Rectal smooth muscle tissue (tissue), 1 donor: ENCODE measurements around the gene LIMS2.

ENCODE experiments used
- H3K27ac ChIP-seq: one replicate; pipeline ENCODE4 v1.7.0; 2013; ENCODE audit warnings: low read depth, low read length, inconsistent platforms
- H3K27me3 ChIP-seq: one replicate; pipeline ENCODE4 v1.7.0; 2013; ENCODE audit warnings: low read length; ENCODE audit not compliant: control insufficient read depth, insufficient read depth
- H3K36me3 ChIP-seq: one replicate; pipeline ENCODE4 v1.7.0; 2013; ENCODE audit warnings: low read length; ENCODE audit not compliant: control insufficient read depth, insufficient read depth
- H3K4me1 ChIP-seq: one replicate; pipeline ENCODE4 v1.7.0; 2013; ENCODE audit warnings: low read length; ENCODE audit not compliant: control insufficient read depth, insufficient read depth
- H3K4me3 ChIP-seq: one replicate; pipeline ENCODE4 v1.7.0; 2013; ENCODE audit warnings: low read length
- H3K9ac ChIP-seq: one replicate; pipeline ENCODE4 v1.7.0; 2013; ENCODE audit warnings: low read length

Gene LIMS2

DNA sequence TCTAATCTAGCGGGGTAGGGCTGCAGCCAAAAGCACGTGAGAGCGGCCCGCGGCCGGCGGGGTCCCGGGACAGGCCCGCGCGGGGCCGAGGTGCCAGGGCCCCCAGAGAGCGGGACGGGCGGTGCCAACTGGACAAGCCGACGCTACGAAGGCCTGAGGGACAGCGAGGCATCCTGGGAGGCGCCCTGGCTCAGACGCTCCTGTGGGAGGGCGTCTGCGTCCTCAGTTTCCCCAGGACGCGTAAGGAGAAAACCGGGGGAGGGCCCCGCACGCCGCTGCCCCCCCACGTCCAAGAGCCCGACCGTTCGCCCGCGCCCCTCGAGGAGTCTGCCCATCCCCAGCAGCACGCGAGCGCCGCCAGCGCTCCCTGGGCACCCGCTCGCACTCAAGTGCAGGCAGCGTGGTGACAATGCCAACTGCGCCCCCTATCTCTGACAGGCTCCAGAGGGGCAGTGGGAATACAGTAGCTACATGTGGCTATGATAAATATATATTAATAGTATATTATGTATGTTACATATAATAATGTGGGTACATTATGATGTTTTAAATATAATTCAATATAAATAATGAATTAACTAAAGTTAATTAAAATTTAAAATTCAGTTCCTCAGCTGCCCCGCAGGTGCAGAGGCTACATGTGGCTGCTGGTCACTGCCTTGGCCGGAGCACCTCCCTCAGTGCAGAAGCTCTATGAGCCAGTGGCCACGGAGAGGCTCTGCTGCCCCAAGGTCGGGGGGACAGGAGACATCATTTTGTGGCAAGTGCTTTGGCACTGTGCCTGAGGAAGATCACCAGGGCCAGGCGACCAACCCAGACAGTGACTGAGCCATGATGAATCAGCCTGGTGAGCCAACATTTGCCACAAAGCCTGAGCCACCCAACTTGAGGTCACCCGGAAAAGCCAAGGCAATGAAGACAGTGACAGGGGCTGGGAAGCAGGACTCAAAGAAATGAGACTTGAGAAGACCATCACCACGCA, 20.5 kb upstream of the LIMS2 start:
- peak overlapping the region; percentile 47 for H3K4me3 ChIP-seq

DNA sequence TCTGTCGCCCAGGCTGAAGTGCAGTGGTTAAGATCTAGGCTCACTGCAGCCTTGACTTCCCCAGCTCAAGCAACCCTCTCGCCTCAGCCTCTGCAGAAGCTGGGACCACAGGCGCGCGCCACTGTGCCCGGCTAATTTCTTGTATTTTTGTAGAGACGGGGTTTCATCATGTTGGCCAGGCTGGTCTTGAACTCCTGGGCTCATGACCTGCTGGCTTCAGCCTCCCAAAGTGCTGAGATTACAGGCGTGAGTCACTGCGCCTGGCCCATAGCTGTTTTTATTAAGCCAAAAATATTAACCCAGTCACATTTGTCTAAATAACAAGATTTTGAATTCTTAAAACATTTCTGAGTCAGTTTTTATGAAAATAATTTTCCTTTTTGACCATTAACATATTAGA, 19.7 kb upstream of the LIMS2 start:
- Histone ChIP-seq H3K4me3 (no peak overlapping the region), H3K27ac (no peak overlapping the region), H3K36me3 (no peaks in the 10 kb centered on the region), H3K27me3 (no peaks in the 10 kb centered on the region), H3K9ac (no peak overlapping the region), H3K4me1 (no peaks in the 10 kb centered on the region)

More for the DNA sequence above, 20.5 kb upstream of the LIMS2 start:
- H3K36me3 ChIP-seq = no peaks in the 10 kb centered on the region
- H3K27me3 ChIP-seq = no peaks in the 10 kb centered on the region
- peak overlapping the region; percentile 17 for H3K27ac ChIP-seq
- no peak overlapping the region for H3K9ac ChIP-seq
- no peaks in the 10 kb centered on the region for H3K4me1 ChIP-seq

DNA sequence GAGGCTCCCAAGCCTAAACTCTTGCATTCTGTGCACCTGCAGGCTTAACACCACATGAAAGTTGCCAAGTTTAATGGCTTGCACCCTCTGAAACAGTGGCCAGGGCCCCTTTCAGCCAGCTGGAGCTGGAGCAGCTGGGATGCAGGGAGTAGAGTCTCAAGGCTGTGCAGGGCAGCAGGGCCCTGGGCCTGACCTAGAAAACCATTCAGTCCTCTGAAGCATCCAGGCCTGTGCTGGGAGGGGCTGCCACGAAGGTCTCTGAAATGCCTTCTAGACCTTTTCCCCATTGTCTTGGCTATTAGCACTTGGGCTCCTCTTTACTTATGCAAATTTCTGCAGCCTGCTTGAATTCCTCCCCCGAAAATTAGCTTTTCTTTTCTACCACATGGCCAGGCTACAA, 15.4 kb upstream of the LIMS2 start:
- no peak overlapping the region for H3K9ac ChIP-seq
- no peaks in the 10 kb centered on the region for H3K27me3 ChIP-seq
- H3K27ac ChIP-seq = no peak overlapping the region
- H3K4me1 ChIP-seq = no peaks in the 10 kb centered on the region
- H3K4me3 ChIP-seq = no peak overlapping the region
- no peaks in the 10 kb centered on the region for H3K36me3 ChIP-seq

DNA sequence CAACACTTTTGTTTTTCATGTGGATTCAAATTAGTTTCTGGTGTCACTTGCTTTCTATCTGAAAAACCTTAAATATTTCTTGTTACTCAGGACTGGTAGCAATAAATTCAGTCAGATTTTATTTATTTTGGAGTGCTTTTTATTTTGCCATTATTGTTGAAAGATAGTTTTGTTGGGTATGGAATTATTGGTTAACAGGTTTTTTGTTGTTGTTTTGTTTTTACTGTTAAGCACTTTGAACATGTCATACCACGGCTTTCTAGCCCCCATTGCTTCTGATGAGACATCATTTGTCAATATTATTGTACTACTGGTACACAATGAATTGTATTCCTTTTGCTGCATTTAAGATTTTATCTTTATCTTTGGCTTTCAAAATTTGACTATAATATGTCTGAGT, 13.1 kb upstream of the LIMS2 start:
- Histone ChIP-seq H3K4me3 (no peak overlapping the region), H3K36me3 (no peaks in the 10 kb centered on the region), H3K27me3 (no peaks in the 10 kb centered on the region), H3K4me1 (peaks cover 6% of the 10 kb centered on the region), H3K9ac (no peak overlapping the region), H3K27ac (no peak overlapping the region)

DNA sequence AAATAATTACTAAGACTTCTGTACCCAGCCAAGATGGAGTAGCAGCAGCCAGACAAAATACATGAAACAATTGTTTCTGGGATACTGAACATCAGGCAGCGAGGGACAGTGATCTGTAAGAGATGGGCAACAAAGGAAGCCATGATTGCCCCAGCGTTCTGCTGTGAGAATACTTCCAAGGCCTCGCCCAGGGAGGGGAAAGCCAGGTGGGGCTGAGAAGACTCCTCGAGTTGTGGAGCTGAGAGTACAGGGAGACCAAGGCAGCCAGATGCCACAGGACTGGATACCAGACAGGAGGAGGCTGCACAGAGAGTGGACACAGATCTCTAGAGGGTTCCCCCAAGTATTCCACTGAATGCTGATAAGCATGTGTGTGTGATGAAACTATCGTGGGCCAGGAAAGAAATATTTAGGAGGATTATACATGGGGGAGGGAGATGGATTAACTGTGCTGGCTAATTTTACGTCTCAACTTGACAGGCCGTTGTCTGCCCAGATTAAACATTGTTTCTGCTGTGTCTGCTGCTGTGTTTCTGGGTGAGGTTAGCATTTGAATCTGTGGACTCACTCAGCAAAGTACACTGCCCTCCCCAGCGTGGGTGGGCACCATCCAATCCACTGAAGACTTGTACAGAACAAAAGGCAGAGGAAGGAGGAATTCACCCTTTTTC, 10.2 kb upstream of the LIMS2 start:
- Histone ChIP-seq H3K4me3 (no peak overlapping the region), H3K27me3 (no peaks in the 10 kb centered on the region), H3K9ac (no peak overlapping the region), H3K27ac (peak overlapping the region; percentile 53), H3K36me3 (no peaks in the 10 kb centered on the region), H3K4me1 (peaks cover 27% of the 10 kb centered on the region)

DNA sequence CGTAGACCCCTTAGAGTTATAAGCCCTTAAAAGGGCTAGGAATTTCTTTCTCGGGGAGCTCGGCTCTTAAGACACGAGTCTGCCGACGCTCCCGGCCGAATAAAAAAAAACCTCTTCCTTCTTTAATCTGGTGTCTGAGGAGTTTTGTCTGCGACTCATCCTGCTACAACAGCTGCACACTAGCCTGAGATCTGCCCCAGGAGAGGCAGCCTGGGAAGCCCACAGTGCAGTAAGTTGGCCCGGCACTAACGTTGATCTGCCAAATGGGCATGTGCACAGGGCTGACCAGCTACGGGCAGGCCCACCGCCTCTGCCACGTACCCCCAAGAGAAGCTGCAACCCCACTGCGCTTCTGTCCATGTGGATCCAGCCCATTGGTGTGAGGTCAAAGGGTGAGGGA, 8.4 kb upstream of the LIMS2 start:
- H3K36me3 ChIP-seq = no peaks in the 10 kb centered on the region
- H3K4me3 ChIP-seq = no peak overlapping the region
- H3K27ac ChIP-seq = peak overlapping the region; percentile 93
- peaks cover 27% of the 10 kb centered on the region for H3K4me1 ChIP-seq
- H3K27me3 ChIP-seq = no peaks in the 10 kb centered on the region
- no peak overlapping the region for H3K9ac ChIP-seq

DNA sequence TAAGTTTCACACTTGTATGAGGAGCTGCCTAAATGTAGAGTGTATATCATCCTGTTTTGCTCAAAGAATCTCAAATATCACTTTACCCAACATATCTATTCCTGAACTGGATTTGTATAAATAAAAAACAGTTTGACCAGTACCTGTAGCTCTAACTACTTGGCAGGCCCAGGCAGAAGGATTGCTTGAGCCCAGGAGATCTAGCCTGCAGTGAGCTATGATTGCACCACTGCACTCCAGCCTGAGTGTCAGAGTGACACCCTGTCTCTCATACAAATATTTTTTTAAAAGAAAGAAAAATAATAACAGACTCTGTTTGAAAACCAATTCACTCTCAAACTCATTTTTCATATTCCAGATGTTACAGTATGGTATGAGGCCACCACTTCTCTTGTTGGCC, 7.7 kb upstream of the LIMS2 start:
- Histone ChIP-seq H3K27ac (peak overlapping the region; percentile 93), H3K4me3 (no peak overlapping the region), H3K9ac (no peak overlapping the region), H3K36me3 (no peaks in the 10 kb centered on the region), H3K27me3 (no peaks in the 10 kb centered on the region), H3K4me1 (peaks cover 27% of the 10 kb centered on the region)

DNA sequence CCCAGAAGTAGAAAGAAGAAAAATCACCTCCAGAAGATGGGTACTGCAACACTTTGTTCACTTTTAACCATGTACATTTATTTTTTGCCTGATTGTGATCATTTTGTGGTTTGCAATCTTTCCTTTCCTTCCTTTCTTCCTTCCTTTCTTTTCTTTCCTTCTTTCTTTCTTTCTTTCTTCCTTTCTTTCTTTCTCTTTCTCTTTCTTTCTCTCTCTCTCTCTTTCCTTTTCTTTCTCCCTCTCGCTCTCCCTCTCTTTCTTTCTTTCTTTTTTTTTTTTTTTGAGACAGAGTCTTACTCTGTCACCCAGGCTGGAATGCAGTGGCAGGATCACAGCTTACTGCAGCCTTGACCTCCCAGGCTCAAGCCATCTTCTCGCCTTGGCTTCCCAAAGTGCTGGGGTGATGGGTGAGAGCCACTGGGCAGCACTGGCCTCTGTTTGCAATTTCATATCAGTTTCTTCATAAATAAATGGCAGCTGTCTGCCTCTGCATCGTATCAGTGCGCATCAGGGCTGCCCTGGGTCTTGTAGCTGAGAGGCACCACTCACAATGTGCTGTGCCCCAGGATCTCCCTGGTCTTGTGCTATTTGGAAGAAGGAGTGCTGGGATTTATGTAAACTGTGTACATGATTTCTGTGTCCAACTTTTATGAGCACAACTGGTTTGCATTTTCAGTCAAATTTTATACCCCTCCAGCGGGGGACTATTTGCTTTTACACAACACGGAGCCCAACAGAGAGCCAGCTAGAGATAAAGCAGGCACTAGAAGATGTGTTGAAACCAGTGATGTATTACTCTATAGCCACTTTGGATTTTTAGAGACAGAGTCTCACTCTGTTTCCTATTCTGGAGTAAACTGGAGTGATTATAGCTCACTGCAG, 6.9 kb upstream of the LIMS2 start:
- Histone ChIP-seq H3K27ac (peak overlapping the region; percentile 93), H3K4me3 (no peak overlapping the region), H3K4me1 (peaks cover 29% of the 10 kb centered on the region), H3K9ac (no peak overlapping the region), H3K36me3 (no peaks in the 10 kb centered on the region), H3K27me3 (no peaks in the 10 kb centered on the region)

DNA sequence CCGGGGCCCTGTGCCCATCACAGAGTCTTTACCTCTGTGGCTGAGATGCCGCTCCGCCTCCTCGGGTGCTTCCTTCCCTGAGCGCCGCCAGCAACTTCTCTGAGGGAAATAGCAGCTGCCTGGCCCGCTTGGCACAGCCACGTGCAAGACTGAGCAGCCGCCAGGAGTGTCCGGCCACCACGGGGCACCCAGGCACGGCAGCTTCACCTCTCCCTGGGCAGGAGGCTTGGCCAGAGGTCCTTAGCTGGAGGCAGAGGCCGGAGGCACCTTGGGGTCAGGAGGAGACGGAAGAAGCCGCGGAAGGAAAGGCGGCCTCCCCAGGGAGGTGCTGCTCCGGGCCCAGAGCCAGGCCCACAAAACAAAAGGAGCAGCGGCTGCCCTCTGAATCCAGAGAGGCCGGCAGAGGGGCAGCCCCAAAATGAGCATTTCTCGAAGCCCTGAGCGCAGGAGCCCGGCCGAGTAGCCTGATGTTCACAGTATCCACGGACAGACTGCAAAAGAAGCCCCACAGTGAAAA, 6.0 kb upstream of the LIMS2 start:
- Histone ChIP-seq H3K9ac (no peak overlapping the region), H3K4me1 (peaks cover 35% of the 10 kb centered on the region), H3K4me3 (peak overlapping the region; percentile 49), H3K27me3 (no peaks in the 10 kb centered on the region), H3K27ac (peak overlapping the region; percentile 93), H3K36me3 (no peaks in the 10 kb centered on the region)

DNA sequence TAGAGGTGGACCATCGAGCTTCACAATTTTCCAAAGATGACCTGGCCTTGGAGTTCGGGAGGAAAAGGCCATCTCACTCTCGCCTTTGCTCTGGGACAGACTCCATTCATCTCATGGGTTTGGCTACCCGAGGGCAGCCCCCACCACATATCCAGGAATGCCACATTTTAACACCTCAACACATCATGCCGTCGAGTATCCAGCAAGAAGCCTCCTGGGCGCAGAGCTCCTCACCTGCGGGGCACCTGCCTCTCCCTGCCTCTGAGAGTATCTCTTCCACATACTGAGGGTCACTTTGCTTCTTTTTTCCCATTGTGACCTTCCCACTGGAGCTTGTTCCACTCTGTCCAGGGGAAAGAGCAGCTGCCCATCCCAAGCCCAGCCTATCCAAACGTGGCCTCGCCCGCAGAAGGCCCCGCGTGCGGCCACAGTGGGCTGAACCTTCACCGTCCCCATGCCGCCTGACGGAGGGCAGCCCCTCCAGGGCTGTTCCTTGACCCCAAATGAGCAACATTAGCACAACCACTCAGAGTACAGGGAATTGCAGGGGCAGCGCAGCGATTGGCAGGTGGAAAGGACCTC, 5.5 kb upstream of the LIMS2 start:
- peak overlapping the region; percentile 93 for H3K27ac ChIP-seq
- peak overlapping the region; percentile 49 for H3K4me3 ChIP-seq
- no peaks in the 10 kb centered on the region for H3K36me3 ChIP-seq
- peaks cover 35% of the 10 kb centered on the region for H3K4me1 ChIP-seq
- H3K9ac ChIP-seq = no peak overlapping the region
- no peaks in the 10 kb centered on the region for H3K27me3 ChIP-seq

DNA sequence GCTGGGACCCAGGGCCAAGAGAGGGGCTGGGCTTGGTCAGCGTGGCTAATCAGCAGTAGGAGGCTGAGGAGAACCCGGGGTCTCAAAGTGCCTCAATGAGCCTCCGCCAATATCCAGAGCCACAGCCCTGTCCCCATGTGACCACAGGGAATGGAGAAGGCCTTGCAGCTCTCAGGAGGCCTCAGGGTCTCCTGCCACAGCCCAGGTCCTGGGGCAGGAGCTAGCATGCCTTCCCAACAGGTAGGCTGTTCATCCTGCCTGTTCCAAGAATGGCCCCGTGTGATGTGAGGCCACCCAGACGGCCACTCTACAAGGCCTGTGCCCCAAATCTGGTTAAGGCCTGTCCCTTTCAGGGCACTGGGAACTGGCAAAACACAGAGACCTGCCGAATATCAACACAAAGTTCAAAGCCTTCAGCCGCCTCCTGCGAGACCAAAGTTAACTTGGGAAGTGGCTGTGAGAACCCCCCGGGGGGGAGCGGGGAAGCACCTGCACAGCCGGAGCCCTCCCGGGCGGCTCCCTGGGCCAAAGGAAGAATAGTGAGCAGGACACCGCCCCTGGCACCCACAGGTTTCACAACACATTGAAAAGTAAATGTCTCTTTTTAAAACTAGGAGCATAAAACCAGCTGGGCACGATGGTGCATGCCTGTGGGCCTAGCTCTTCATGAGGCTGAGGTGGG, 4.5 kb upstream of the LIMS2 start:
- Histone ChIP-seq H3K27me3 (no peaks in the 10 kb centered on the region), H3K36me3 (no peaks in the 10 kb centered on the region), H3K27ac (no peak overlapping the region), H3K9ac (no peak overlapping the region), H3K4me3 (no peak overlapping the region), H3K4me1 (peaks cover 35% of the 10 kb centered on the region)
